GM20431 (cell line): Measurements from ENCODE around the gene NT5M.

ENCODE experiments used
- in situ Hi-C: fragments of 300-500 bp; cut with MseI, MboI; formaldehyde crosslinking; loops from one replicate; pipeline ENCODE4 v1.15.0; 2020; ENCODE audit warnings: low sequenced_read_pairs; ENCODE audit not compliant: unreplicated experiment

Gene NT5M

GRCh38 chr17:17300624-17301568, 2.3 kb upstream of the NT5M start:
- in situ Hi-C loops: loop anchor here (25.0 kb wide), 1 partner anchor 264 kb away; the partner anchor contains the start of gene MPRIP

DNA sequence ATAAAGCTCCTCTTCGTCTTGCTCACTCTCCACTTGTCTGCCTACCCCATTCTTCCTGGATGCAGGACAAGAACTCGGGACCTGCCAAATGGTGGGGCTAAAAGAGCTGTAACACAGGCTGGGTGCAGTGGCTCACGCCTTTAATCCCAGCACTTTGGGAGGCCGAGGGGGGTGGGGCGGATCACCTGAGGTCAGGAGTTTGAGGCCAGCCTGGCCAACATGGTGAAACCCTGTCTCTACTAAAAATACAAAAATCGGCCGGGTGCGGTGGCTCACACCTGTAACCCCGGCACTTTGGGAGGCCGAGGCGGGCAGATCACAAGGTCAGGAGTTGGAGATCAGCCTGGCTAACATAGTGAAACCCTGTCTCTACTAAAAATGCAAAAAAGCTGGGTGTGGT, 1.5 kb upstream of the NT5M start:
- in situ Hi-C loops: loop anchor here (25.0 kb wide), 1 partner anchor 264 kb away; the partner anchor contains the start of gene MPRIP

GRCh38 chr17:17303847-17304490, 796 bp downstream of the NT5M start:
- in situ Hi-C loops: loop anchor here (25.0 kb wide), 1 partner anchor 267 kb away; the partner anchor contains the start of gene MPRIP

- in situ Hi-C loops: loop anchor here (25.0 kb wide), 1 partner anchor 267 kb away; the partner anchor contains the start of gene MPRIP
Observed at GRCh38 chr17:17304521-17304985, 1.4 kb downstream of the NT5M start.

DNA sequence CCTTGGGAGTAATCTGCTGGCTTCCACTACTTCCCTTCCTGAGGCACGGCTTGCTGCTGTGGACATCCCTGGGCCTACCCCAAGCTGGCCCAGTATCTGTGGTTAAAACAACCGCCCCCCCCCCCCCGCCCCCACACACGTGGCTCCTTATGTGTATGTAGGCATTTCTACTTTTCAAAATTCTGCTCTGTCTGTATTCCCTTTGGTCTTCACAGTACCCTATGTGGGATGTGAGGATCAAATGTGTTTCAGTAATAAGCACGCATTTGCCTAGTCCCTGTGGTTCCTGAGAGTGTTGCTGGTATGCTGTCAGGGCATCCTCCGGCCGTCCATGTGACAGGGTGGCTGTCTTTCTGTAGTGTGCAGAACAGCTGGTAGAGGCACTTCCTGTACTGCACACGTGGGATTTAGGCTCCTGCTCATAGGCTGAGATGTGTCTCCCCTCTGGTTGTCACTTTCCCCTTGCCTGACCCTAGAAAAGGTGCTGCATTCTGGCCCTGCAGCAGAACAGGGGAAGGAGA, 2.2 kb downstream of the NT5M start:
- in situ Hi-C loops: loop anchor here (25.0 kb wide), 1 partner anchor 268 kb away; the partner anchor contains the start of gene MPRIP

GRCh38 chr17:17309356-17309755, 6.2 kb downstream of the NT5M start:
- in situ Hi-C loops: loop anchor here (25.0 kb wide), 1 partner anchor 272 kb away; the partner anchor contains the start of gene MPRIP

DNA sequence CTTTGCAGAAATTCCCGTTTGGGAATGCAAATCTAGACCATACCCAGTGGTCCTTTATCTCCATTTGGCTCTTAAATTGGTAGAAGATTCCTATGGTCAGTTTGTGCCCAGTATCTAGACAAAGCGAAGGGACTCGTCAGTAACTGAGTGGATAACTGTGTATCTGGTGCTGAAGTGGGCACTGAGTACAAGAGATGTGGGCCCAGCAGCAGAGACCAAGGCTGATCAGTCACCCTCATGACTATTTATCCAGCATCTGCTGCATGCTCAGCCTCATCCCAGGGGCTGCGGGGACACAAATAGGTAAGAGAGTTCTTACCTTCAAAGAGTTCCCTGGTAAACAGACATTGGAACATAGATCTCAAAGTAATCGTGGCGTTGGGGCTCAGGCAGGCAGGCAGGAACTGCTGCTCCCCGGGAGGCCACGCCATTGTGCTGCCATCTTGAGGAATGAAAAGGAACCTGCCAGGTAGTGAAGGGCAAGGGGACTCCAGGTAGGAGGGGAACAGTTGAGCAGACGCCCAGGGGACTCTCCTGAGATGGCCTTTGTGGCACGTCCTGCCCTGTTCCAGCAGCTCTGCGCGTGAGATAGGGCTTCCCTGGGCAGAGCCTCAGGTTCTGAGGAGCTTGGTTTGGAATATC, 10.3 kb downstream of the NT5M start:
- in situ Hi-C loops: loop anchor here (25.0 kb wide), 1 partner anchor 276 kb away; the partner anchor contains the start of gene MPRIP

GRCh38 chr17:17314501-17315071, 11.4 kb downstream of the NT5M start:
- in situ Hi-C loops: loop anchor here (25.0 kb wide), 1 partner anchor 277 kb away; the partner anchor contains the start of gene MPRIP

- in situ Hi-C loops: loop anchor here (25.0 kb wide), 1 partner anchor 278 kb away; the partner anchor contains the start of gene MPRIP
Observed at GRCh38 chr17:17315142-17315821, 12.1 kb downstream of the NT5M start.

GRCh38 chr17:17320188-17320910, 17.2 kb downstream of the NT5M start:
- in situ Hi-C loops: loop anchor here (25.0 kb wide), 1 partner anchor 283 kb away; the partner anchor contains the start of gene MPRIP

GRCh38 chr17:17320911-17321220, 17.7 kb downstream of the NT5M start:
- in situ Hi-C loops: loop anchor here (25.0 kb wide), 1 partner anchor 284 kb away; the partner anchor contains the start of gene MPRIP

GRCh38 chr17:17321356-17322025, 18.3 kb downstream of the NT5M start:
- in situ Hi-C loops: loop anchor here (25.0 kb wide), 1 partner anchor 284 kb away; the partner anchor contains the start of gene MPRIP

GRCh38 chr17:17322516-17323510, 19.6 kb downstream of the NT5M start:
- in situ Hi-C loops: loop anchor here (25.0 kb wide), 1 partner anchor 286 kb away; the partner anchor contains the start of gene MPRIP

DNA sequence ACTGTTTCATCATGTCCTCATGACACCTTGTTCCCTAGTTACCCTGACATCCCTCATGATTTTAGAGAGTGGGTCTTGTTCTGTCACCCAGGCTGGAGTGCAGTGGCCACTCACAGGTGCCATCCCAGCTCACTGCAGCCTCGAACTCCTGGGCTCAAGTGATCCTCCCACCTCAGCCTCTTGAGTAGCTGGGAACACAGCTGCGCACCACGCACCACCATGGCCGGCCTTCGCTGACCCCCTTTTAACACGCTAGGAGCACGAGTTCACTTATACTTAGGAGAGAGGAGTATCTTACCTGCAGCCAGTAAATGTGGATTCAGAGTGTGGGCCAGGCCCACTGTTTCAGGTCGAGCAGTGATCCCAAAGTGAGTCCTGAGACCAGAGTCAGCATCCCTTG, 21.4 kb downstream of the NT5M start:
- in situ Hi-C loops: loop anchor here (25.0 kb wide), 1 partner anchor 287 kb away; the partner anchor contains the start of gene MPRIP

GRCh38 chr17:17325228-17325627, 22.1 kb downstream of the NT5M start:
- in situ Hi-C loops: no loop called here

DNA sequence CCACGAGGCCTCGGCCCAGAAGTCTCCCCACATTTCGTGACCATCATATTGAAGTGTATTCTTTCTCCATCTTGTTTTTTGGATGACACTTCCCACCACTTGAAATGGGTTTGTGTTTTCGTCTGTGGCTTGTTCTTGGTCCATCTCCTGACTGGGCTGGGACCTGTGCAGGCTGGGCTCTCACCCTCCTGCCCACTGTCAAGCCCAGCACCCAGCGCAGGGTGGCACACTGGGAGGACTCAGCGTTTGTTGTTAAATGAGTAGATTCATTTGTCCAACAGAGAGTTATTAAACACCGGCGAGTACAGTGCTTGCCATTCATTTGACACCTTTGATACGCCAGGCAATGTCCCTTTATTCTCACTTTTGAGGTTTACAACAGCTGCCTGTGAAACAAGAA, 22.6 kb downstream of the NT5M start:
- in situ Hi-C loops: no loop called here
